GM18502 (cell line): ENCODE measurements around the gene ANKRD53.
A peak's percentile ranks its signal among the peaks of the same experiment; 100 is the strongest.

Source experiments
- ATAC-seq: cut with Tn5 transposase; IDR thresholded peaks from one replicate; pipeline ENCODE4 v1.9.1; 2021; ENCODE audit warnings: mild to moderate bottlenecking; ENCODE audit not compliant: unreplicated experiment, poor library complexity

The ANKRD53 gene

DNA sequence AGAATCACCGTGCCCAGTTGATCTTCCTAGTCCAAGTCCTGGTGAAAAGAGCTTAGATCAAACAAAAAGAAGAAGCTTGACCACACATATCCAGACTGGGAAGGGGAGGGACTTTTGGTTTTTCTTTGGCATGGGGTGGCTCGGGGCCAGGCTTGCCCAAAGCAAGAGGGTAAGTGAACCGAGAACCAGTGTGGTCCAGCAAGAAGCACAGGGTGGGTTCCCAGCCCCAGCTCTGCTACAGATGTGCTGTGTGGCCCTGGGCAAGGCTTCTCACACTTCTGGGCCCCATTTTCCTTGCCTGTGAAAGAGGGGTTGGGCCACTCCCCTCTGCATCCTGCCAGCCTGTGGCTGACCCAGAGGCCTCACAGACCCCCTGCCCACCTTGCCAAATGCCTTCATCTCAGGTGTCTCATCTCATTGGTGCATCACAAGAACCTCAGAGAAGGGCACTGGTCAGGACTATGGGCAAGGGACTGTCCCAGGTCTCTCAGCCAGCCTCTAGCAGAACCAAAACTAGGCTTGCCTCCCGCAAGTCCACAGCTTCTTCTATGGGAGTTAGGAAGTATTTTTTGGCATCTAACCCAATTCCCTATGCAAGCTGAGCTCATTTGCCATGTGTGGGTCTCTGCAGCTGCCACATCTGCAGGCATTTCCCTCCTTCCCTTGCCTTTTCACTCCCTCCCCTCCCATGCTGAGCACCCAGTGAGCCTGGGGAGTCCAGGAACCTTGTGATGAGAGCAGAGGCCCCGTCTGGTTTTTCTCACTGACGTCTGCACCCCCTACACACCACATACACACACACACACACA lies 35.8 kb upstream of the ANKRD53 start:
- ATAC-seq, result no peak

DNA sequence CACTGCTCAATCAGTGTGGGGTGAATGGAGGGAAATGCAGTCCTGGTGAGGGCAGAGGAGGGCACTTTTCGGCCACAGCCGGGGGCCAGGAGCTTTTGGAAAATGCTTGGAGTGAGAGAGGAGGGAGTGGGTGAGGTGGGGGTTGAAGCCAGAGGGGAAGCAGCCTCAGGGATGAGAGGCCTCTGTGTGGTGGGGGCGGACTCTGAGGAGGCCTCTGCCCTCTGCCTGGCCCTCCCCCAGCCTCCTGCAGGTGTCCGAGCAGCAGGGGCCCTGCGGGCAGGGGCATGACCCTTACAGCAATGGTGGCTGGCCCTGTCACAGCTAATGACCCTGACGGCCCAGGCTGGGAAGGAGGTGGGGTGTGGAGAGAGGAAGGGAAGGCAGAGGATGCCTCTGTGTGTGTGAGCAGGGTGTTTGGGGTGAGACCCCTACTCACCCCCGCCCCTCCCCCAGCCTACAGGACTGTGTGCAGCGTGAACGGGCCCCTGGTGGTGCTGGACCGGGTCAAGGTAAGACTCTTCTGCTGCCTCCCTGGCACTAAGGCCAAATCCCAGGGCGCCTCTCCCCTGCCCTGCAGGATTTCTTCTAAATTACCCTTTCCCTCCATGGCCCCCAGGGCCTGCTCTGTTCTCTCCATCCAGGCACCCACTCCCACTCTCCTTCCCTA lies 35.1 kb upstream of the ANKRD53 start:
- no peak for ATAC-seq

DNA sequence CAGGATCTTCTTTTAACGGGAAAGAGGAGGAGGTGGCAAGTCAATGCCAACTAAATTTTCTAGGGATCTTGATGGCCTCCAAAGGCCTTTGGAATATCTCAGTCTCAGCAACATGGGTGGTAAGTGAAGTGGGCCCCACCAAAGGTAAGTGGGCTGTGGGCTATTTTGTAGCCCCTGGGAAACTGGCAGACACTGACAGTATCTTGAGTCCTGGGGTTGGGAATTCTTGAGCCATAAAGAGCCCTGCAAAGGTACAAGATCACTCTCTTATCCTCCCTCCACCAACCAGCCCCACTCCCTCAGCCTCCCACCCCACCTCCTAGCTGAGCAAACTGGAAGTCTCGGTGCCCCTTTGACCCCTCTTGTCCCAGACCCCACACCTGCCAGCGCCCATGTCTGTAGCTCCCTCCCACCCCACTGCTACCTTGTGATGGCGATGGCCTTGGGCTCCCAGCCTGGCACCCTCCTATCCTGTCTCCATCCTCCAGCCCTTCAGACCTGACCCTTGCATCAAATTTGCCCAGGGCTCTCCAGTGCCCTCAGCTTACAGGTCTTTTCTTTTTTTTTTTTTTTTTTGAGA lies 34.2 kb upstream of the ANKRD53 start:
- no peak for ATAC-seq

- ATAC-seq, result no peak
These were observed 31.5 kb upstream of the ANKRD53 start for GRCh38 chr2:70946832-70947442.

DNA sequence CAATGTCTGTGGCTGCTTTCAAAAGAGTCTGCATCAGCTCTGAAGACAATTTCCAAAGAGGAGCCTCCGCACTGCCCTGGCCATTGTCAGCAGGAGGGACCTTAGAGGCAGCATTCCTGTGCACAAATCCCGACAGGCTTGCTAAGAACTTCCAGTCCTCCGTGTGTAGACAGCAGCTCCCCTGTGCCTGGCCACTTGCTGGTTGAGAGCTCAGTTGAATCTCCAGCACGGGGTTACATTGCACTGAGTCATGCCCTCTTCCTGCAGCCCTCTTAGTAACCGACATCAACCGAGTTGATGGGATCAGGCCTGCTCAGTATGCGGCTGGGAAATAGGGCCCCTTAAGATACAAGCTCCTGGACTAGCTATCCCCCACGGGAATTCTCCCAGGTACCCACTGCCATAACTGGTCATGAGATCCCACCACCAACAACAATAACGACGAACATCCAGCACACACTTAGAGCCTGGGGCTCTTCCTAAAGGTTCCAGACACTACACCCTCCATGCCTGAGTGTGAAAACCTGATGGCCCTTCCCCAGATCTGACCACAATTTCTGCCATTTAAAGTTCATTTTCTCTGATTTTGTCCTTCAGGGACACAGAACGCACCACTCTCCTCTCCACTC lies 30.8 kb upstream of the ANKRD53 start:
- ATAC-seq, result no peak

- ATAC-seq, result peak; percentile 71
These were observed 30.0 kb upstream of the ANKRD53 start for GRCh38 chr2:70948337-70949003.

GRCh38 chr2:70949086-70949485 lies 29.3 kb upstream of the ANKRD53 start:
- ATAC-seq, result no peak

DNA sequence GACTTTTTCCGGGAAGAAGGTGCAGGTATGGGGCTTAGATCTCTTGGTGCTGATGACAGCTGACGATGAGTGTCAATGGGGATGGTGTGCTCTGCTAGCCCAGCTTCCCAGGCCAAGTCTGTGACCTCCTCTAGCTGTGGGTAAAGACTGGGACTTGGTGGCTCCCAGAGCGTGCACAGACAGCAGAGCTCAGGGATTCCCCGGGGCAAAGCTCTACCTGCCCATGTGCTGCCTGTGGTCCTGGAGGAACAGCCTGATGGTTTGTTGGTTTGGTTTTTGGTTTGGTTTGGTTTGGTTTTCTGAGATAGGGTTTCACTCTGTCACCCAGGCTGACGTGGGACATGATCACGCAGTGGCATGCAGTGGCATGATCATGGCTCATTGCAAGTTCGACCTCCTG lies 23.5 kb upstream of the ANKRD53 start:
- ATAC-seq, result no peak

GRCh38 chr2:70956141-70956540 lies 22.3 kb upstream of the ANKRD53 start:
- no peak for ATAC-seq

DNA sequence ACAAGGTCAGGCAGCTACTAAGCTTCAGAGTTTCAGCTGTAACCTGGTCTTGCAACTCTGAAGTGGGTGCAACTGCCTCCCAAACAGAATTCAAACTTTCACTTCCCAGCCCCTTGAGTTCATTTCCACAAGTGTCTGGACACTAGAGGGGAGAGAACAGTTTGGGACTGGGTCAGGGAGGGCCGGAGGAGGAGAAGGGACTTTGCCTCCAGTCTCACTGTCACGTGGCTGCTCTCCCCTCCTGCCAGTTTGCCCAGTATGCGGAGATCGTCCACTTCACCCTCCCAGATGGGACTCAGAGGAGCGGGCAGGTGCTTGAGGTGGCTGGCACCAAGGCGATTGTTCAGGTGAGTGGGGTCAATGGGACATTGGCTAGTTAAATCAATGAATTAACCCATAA lies 20.6 kb upstream of the ANKRD53 start:
- no peak for ATAC-seq

- ATAC-seq, result no peak
These were observed 19.7 kb upstream of the ANKRD53 start for GRCh38 chr2:70958759-70959158.

GRCh38 chr2:70959271-70959761 lies 19.1 kb upstream of the ANKRD53 start:
- no peak for ATAC-seq

- no peak for ATAC-seq
These were observed 18.3 kb upstream of the ANKRD53 start for GRCh38 chr2:70959851-70960832.

GRCh38 chr2:70960833-70961647 lies 17.4 kb upstream of the ANKRD53 start:
- no peak for ATAC-seq

GRCh38 chr2:70961648-70961994 lies 16.8 kb upstream of the ANKRD53 start:
- no peak for ATAC-seq

- ATAC-seq, result no peak
These were observed 16.1 kb upstream of the ANKRD53 start for GRCh38 chr2:70962211-70962884.
